Progenitor cell of endocrine pancreas (in vitro differentiated cells): ENCODE measurements around the gene TST. TPM values are rescaled to one million over a fixed set of nuclear protein-coding genes. Genes with fewer than 3 reads are reported as not detected.

Experiments used
- DNase-seq: peaks from one replicate; pipeline ENCODE4 v3.0.0; 2021; ENCODE audit warnings: low spot score; ENCODE audit not compliant: unreplicated experiment
- H3K27ac Mint-ChIP-seq: 2 replicates; pipeline ENCODE4 v1.8.0; 2021; ENCODE audit warnings: mild to moderate bottlenecking, moderate library complexity, mixed read lengths
- H3K27me3 Mint-ChIP-seq: 2 replicates; pipeline ENCODE4 v1.8.0; 2021; ENCODE audit warnings: mixed read lengths
- H3K36me3 Mint-ChIP-seq: 2 replicates; pipeline ENCODE4 v1.8.0; 2022; ENCODE audit warnings: mixed read lengths; ENCODE audit not compliant: insufficient read depth
- H3K4me1 Mint-ChIP-seq: 2 replicates; pipeline ENCODE4 v1.8.0; 2021; ENCODE audit warnings: low read depth, mixed read lengths
- H3K4me3 Mint-ChIP-seq: 2 replicates; pipeline ENCODE4 v1.8.0; 2021; ENCODE audit warnings: low read depth, mild to moderate bottlenecking, moderate library complexity, mixed read lengths
- H3K9me3 Mint-ChIP-seq: 2 replicates; pipeline ENCODE4 v1.8.0; 2021; ENCODE audit warnings: low read depth, mixed read lengths
- long read RNA-seq: library from polyadenylated mRNA; unstranded; transcript quantifications from one replicate; pipeline ENCODE4 v2.0.0, GENCODE V29; 2020
- total RNA-seq: library from RNA; stranded (reverse); gene quantifications from 2 replicates; pipeline ENCODE4 v1.2.1, GENCODE V29; 2021
- TF ChIP-seq, protein P1 (sequence below): fragments of 200-600 bp; sonication (generic); IDR thresholded peaks from one replicate; pipeline ENCODE4 v1.5.0; 2021; ENCODE audit warnings: antibody characterized with exemption, mild to moderate bottlenecking; ENCODE audit not compliant: unreplicated experiment

The TST gene
- 41.9 and 44.5 TPM in 2 replicates for total RNA-seq
- long read RNA-seq, transcript TST-201 (3 exons, 1,211 nt) = major isoform, 5 of 6 reads
- long read RNA-seq, partial matches to known transcripts = 0 of 6 reads
- long read RNA-seq, other reads (novel, unspliced or antisense) = 1 of 6 reads

DNA sequence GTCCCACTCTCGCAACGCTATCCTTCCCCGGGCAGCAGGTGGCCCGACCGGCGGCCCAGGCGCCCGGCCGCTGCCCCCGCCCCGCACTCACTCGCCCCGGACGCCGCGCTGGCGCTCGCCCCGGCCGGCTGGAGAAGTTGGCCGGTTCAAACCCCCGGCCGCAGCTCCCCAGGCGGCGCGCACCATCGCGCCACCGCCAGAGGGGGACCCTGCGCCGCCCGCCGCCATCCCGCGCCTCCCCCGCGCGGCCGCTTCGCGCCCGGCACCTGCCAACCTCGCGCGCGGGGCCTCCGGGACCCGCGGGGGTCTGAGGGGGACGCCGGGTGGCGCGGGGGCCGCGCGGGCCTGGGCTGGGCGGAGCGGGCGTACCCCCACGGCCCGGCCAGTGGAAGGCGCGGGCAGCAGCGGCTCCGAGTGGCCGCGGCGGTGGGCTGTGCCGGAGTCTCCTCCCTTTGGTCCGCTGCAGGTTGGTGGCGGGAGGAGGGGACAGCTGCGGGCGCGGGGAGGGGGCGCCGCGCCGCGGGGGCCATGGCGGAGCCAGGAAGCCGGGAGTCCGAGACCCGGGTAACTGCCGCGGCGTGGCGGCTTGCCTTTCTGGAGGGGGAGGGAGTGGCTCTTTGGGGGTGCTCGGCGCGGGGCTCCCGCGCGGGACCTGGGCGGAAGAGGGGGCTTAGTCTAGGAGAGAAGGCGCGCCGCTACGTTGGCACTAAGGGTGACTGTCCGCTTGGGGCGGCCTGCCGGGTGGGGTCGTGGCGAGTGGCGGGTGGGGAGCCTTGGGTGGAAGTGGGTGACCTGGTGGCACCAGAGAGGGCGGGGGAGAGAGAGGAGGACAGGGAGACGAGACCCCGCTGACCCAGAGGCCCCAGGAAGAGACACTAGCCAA lies at the start of gene TST, which contains the start of gene MPST:
Gene TST, minus strand, starts transcription at position 139 of the 883 bp plus-strand sequence. CDS start 715 bp downstream, outside the sequence.
Gene MPST, plus strand, starts transcription at position 434 of the 883 bp plus-strand sequence. Its CDS starts 95 bp downstream, at position 529.
- Mint-ChIP-seq H3K9me3 (no peaks in the 10 kb centered on the region), H3K27me3 (no peaks in the 10 kb centered on the region), H3K4me3 (peak within 1 kb of the TSS; percentile 95), H3K4me1 (peaks cover 34% of the 10 kb centered on the region), H3K36me3 (peaks cover 9% of the 10 kb centered on the region), H3K27ac (peak within 1 kb of the TSS; percentile 97)
- DNase-seq = peak; percentile 62
- TF ChIP-seq, protein P1, sequence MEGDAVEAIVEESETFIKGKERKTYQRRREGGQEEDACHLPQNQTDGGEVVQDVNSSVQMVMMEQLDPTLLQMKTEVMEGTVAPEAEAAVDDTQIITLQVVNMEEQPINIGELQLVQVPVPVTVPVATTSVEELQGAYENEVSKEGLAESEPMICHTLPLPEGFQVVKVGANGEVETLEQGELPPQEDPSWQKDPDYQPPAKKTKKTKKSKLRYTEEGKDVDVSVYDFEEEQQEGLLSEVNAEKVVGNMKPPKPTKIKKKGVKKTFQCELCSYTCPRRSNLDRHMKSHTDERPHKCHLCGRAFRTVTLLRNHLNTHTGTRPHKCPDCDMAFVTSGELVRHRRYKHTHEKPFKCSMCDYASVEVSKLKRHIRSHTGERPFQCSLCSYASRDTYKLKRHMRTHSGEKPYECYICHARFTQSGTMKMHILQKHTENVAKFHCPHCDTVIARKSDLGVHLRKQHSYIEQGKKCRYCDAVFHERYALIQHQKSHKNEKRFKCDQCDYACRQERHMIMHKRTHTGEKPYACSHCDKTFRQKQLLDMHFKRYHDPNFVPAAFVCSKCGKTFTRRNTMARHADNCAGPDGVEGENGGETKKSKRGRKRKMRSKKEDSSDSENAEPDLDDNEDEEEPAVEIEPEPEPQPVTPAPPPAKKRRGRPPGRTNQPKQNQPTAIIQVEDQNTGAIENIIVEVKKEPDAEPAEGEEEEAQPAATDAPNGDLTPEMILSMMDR = peak; percentile 30

DNA sequence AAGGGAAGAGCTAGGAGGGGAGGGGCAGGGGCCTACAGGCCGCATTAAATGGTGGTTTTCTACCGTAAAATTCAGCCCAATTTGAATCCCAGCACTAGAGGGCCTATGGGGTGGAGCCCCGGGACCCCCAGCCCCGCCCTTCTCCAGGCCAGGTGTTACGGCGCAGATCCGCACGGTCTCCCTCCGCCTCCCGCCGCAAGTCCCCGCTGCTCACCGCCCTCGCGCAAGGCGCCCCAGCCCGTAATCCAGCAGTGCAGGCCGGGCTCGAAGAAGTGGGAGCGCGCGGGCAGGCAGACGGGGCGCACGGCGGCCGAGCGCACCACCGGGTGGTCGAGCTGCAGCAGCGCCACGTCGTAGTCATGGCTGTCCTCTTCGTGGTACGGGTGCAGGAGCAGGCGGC lies 49.6 kb upstream of the TST start:
- peaks cover 27% of the 10 kb centered on the region for H3K27me3 Mint-ChIP-seq
- peaks cover 3% of the 10 kb centered on the region for H3K4me1 Mint-ChIP-seq
- H3K36me3 Mint-ChIP-seq = no peaks in the 10 kb centered on the region
- no peak overlapping the region for H3K27ac Mint-ChIP-seq
- peak; percentile 26 for DNase-seq
- no peaks in the 10 kb centered on the region for H3K9me3 Mint-ChIP-seq
- TF ChIP-seq, protein P1 = no peak
- no peak overlapping the region for H3K4me3 Mint-ChIP-seq

DNA sequence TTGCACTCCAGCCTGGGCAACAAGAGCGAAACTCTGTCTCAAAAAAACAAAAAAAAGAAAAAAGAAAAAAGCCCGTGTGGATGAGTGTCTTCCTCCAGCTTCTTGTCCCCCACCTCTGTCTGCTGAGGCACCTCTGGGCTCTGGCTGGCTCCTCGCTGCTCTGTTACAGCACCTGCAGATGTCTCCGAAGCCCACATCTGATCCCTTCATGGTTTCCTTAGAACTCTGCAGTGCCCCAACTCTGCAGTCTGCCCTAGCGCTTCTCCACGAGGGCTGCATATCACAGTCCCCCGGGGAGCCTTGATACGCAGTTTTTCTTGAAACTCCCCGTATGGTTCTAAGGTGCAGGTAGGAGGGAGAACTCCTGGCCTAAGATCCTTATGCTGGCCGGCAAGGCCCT lies 48.2 kb upstream of the TST start:
- no peak for DNase-seq
- Mint-ChIP-seq H3K27me3 (peaks cover 27% of the 10 kb centered on the region), H3K9me3 (no peaks in the 10 kb centered on the region), H3K36me3 (no peaks in the 10 kb centered on the region), H3K27ac (no peak overlapping the region), H3K4me1 (peaks cover 3% of the 10 kb centered on the region), H3K4me3 (no peak overlapping the region)
- TF ChIP-seq, protein P1 = no peak

DNA sequence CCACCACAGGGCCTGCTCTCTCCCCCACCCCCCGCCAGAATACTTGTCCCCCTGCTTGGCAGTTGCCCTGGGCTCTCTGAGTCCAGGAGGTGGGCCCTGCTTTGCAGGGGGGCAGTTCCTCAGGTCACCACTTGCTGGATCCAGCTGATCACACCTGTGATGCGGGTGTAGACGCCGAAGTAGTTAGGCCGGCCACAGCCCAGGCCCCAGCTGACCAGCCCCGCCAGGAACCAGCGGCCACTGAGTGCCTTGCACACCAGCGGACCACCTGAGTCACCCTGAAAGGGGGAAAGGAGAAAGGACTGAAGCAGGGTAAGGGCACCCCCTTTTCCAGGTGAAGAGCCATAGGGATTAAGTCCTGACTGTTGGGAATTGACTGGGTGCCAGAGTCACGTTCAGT lies 46.7 kb upstream of the TST start:
- H3K4me3 Mint-ChIP-seq = no peak overlapping the region

DNA sequence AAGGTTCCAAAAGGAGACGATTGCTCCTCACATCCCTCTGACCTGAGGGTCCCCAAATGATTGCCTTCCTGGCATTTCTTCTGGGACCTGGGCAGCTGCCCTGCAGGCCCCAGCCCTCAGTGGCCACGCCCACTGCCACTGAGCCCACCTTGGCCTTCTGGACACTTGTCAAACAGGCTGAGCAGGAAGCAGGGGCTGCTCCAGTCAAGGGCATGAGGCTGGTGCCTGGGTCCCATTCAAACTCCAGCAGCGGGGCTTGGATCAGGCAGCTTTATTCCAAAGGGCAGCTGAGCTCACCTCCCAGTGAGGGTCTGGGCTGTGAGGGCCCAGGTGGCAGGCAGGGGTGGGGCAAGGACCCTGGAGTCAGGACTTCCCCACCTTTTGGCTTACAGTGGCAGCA lies 45.9 kb upstream of the TST start:
- TF ChIP-seq, protein P1 = no peak
- peaks cover 3% of the 10 kb centered on the region for H3K4me1 Mint-ChIP-seq
- H3K27ac Mint-ChIP-seq = no peak overlapping the region
- H3K27me3 Mint-ChIP-seq = peaks cover 27% of the 10 kb centered on the region
- no peaks in the 10 kb centered on the region for H3K9me3 Mint-ChIP-seq
- H3K4me3 Mint-ChIP-seq = no peak overlapping the region
- no peak for DNase-seq
- H3K36me3 Mint-ChIP-seq = no peaks in the 10 kb centered on the region

More for the DNA sequence above, 46.7 kb upstream of the TST start:
- Mint-ChIP-seq H3K27me3 (peaks cover 27% of the 10 kb centered on the region), H3K27ac (no peak overlapping the region), H3K36me3 (no peaks in the 10 kb centered on the region), H3K9me3 (no peaks in the 10 kb centered on the region), H3K4me1 (peaks cover 3% of the 10 kb centered on the region)
- no peak for DNase-seq
- TF ChIP-seq, protein P1 = no peak
